H1 (cell line): ENCODE measurements around the gene EPB41L3. TPM values are rescaled to one million over a fixed set of nuclear protein-coding genes. Genes with fewer than 3 reads are reported as not detected.

ENCODE experiments used
- CTCF ChIA-PET: fragments of 300-600 bp; sonication (Branson Sonifier 250); formaldehyde crosslinking; loops from one replicate; lab custom pipeline; 2021; ENCODE audit not compliant: partially characterized antibody; lab: Charles Lee
- POLR2A ChIA-PET: fragments of 300-600 bp; sonication (Branson Sonifier 250); formaldehyde crosslinking; loops from one replicate; lab custom pipeline; 2021; ENCODE audit warnings: inconsistent platforms; ENCODE audit not compliant: partially characterized antibody; lab: Charles Lee
- DNase-seq, 2 experiments: peaks; one replicate each; pipeline versions ENCODE4 v3.0.0 to v3.0.0-alpha.2; 2010 to 2022; ENCODE audit warnings: low spot score in 2 of 2, low read depth in 1 of 2, mixed read lengths in 1 of 2
- FAIRE-seq: peaks from 2 replicates; lab custom pipeline; 2011; peaks lifted over from hg19 to GRCh38; lab: Jason Lieb, UNC
- H2AFZ ChIP-seq: 2 replicates; pipeline ENCODE4 v1.8.1; 2012; ENCODE audit warnings: low read length, inconsistent platforms
- H2AK5ac ChIP-seq: 2 replicates; pipeline ENCODE4 v1.6.1; 2013; ENCODE audit warnings: low read depth, low read length
- H2BK120ac ChIP-seq: replicated peaks from 2 replicates; pipeline ENCODE3; 2013; ENCODE audit warnings: low read depth, low read length, inconsistent platforms
- H2BK12ac ChIP-seq: 2 replicates; pipeline ENCODE4 v1.6.1; 2013; ENCODE audit warnings: low read depth, low read length
- H2BK15ac ChIP-seq: 2 replicates; pipeline ENCODE4 v1.6.1; 2013; ENCODE audit warnings: low read length
- H2BK20ac ChIP-seq: 2 replicates; pipeline ENCODE4 v1.6.1; 2013; ENCODE audit warnings: low read length
- H2BK5ac ChIP-seq: 2 replicates; pipeline ENCODE4 v1.6.1; 2013; ENCODE audit warnings: low read depth, low read length
- H3K14ac ChIP-seq: 2 replicates; pipeline ENCODE4 v1.6.1; 2013; ENCODE audit warnings: inconsistent platforms; ENCODE audit not compliant: insufficient read length
- H3K18ac ChIP-seq: 2 replicates; pipeline ENCODE4 v1.6.1; 2013; ENCODE audit warnings: low read length; ENCODE audit errors: extremely low read depth
- H3K23ac ChIP-seq: 2 replicates; pipeline ENCODE4 v1.6.1; 2013; ENCODE audit warnings: inconsistent platforms; ENCODE audit not compliant: insufficient read length
- H3K23me2 ChIP-seq: 2 replicates; pipeline ENCODE4 v1.6.1; 2013; ENCODE audit warnings: low read depth, low read length
- H3K27ac ChIP-seq: 2 replicates; pipeline ENCODE4 v1.6.1; 2011; ENCODE audit warnings: low read depth, low read length, inconsistent platforms
- H3K27me3 ChIP-seq, 4 experiments: replicated peaks in 1 of 4; 1 replicate in 1 of 4; 2 replicates in 3 of 4; pipeline versions ENCODE4 v1.6.1 to v1.8.1; 2011 to 2013; ENCODE audit warnings: low read length in 3 of 4, mild to moderate bottlenecking in 3 of 4, inconsistent platforms in 2 of 4, mixed read lengths in 2 of 4, moderate library complexity in 1 of 4; ENCODE audit not compliant: control insufficient read depth in 3 of 4, insufficient read depth in 3 of 4; ENCODE audit errors: extremely low read depth in 1 of 4
- H3K36me3 ChIP-seq, 4 experiments: 2 replicates each; pipeline versions ENCODE4 v1.6.1 to v1.8.1; 2011 to 2013; ENCODE audit warnings: mild to moderate bottlenecking in 4 of 4, low read length in 3 of 4, moderate library complexity in 2 of 4, control low read depth in 1 of 4, inconsistent platforms in 1 of 4; ENCODE audit not compliant: insufficient read depth in 4 of 4, control insufficient read depth in 2 of 4
- H3K4ac ChIP-seq: replicated peaks from 2 replicates; pipeline ENCODE3; 2013; ENCODE audit warnings: low read length, low read depth, mixed read lengths, inconsistent platforms; ENCODE audit not compliant: insufficient read length
- H3K4me1 ChIP-seq, 4 experiments: replicated peaks in 1 of 4; 1 replicate in 1 of 4; 2 replicates in 3 of 4; pipeline versions ENCODE4 v1.6.1 to v1.8.1; 2011 to 2013; ENCODE audit warnings: low read length in 3 of 4, inconsistent platforms in 2 of 4, mixed read lengths in 1 of 4; ENCODE audit not compliant: insufficient read depth in 4 of 4, control insufficient read depth in 3 of 4
- H3K4me2 ChIP-seq, 2 experiments: 2 replicates each; pipeline versions ENCODE4 v1.6.1 to v1.8.1; 2011 to 2013; ENCODE audit warnings: low read depth in 2 of 2, low read length in 2 of 2, control low read depth in 1 of 2, inconsistent platforms in 1 of 2, mild to moderate bottlenecking in 1 of 2; ENCODE audit not compliant: insufficient read depth in 1 of 2
- H3K4me3 ChIP-seq, 4 experiments: fragments of 200-600, 300-600 bp in 1 of 4; sonication (generic), shearing (Covaris generic), sonication (Bioruptor Twin) in 1 of 4; 2 replicates each; pipeline versions ENCODE4 v1.5.1 to v1.8.1; 2011 to 2016; ENCODE audit warnings: low read length in 4 of 4, low read depth in 3 of 4, control low read depth in 2 of 4, inconsistent platforms in 2 of 4, mild to moderate bottlenecking in 2 of 4, mixed read lengths in 1 of 4, moderate library complexity in 1 of 4; ENCODE audit not compliant: insufficient read depth in 2 of 4; ENCODE audit errors: extremely low read depth in 1 of 4
- H3K56ac ChIP-seq: replicated peaks from 2 replicates; pipeline ENCODE3; 2013; ENCODE audit warnings: low read depth, mild to moderate bottlenecking, mixed read lengths, low read length, inconsistent platforms; ENCODE audit not compliant: insufficient read length
- H3K79me1 ChIP-seq: 2 replicates; pipeline ENCODE4 v1.6.1; 2013; ENCODE audit warnings: low read depth, low read length, control low read depth
- H3K79me2 ChIP-seq, 2 experiments: 2 replicates each; pipeline versions ENCODE4 v1.6.1 to v1.8.1; 2012 to 2013; ENCODE audit warnings: low read length in 2 of 2, mild to moderate bottlenecking in 2 of 2, inconsistent platforms in 1 of 2; ENCODE audit not compliant: insufficient read depth in 2 of 2, control insufficient read depth in 1 of 2
- H3K9ac ChIP-seq, 4 experiments: replicated peaks in 1 of 4; 1 replicate in 1 of 4; 2 replicates in 3 of 4; pipeline versions ENCODE4 v1.6.1 to v1.8.1; 2011 to 2013; ENCODE audit warnings: low read depth in 3 of 4, low read length in 3 of 4, control low read depth in 2 of 4, mild to moderate bottlenecking in 2 of 4, moderate library complexity in 2 of 4, inconsistent platforms in 1 of 4; ENCODE audit errors: extremely low read depth in 1 of 4
- H3K9me3 ChIP-seq, 2 experiments: 2 replicates each; pipeline versions ENCODE4 v1.6.1 to v1.8.1; 2012 to 2013; ENCODE audit warnings: mild to moderate bottlenecking in 2 of 2, moderate library complexity in 2 of 2, control low read depth in 1 of 2, inconsistent platforms in 1 of 2, low read depth in 1 of 2, low read length in 1 of 2, mixed read lengths in 1 of 2; ENCODE audit not compliant: insufficient read depth in 2 of 2
- H4K20me1 ChIP-seq, 2 experiments: replicated peaks in 1 of 2; 2 replicates each; pipeline versions ENCODE3 to v1.8.1; 2011 to 2013; ENCODE audit warnings: inconsistent platforms in 2 of 2, low read length in 2 of 2, mild to moderate bottlenecking in 1 of 2; ENCODE audit not compliant: insufficient read depth in 2 of 2, control insufficient read depth in 1 of 2
- H4K5ac ChIP-seq: 2 replicates; pipeline ENCODE4 v1.6.1; 2013; ENCODE audit warnings: low read length, low read depth, mixed read lengths, inconsistent platforms; ENCODE audit not compliant: insufficient read length
- H4K8ac ChIP-seq: 2 replicates; pipeline ENCODE4 v1.8.0; 2013; ENCODE audit warnings: mild to moderate bottlenecking, moderate library complexity, low read length, inconsistent platforms; ENCODE audit not compliant: insufficient read depth; ENCODE audit errors: extremely low read depth
- H4K91ac ChIP-seq: replicated peaks from 2 replicates; pipeline ENCODE3; 2013; ENCODE audit warnings: low read length, mixed read lengths, inconsistent platforms; ENCODE audit not compliant: insufficient read length
- CBX8 ChIP-seq: fragments of 300-800, 300-1000 bp; sonication (generic); IDR thresholded peaks from 2 replicates; pipeline ENCODE4 v1.7.1; 2016; ENCODE audit warnings: low read depth, low read length, borderline replicate concordance
- CHD1 ChIP-seq: IDR thresholded peaks from 2 replicates; pipeline ENCODE4 v1.6.1; 2012; ENCODE audit warnings: low read depth, low read length, improper control_type of control experiment
- PHF8 ChIP-seq: fragments of 200-600 bp; sonication (generic); conservative IDR thresholded peaks from 2 replicates; pipeline ENCODE4 v1.7.1; 2012; ENCODE audit warnings: low read depth, mild to moderate bottlenecking, inconsistent platforms, low read length, moderate library complexity
- TAF7 ChIP-seq: optimal IDR thresholded peaks from 2 replicates; pipeline ENCODE3; 2011; ENCODE audit warnings: low read depth, mild to moderate bottlenecking, inconsistent platforms, low read length, moderate library complexity, borderline replicate concordance
- WGBS, 2 experiments: shearing (Covaris generic) in 1 of 2; methylation state at CpG; one replicate each; pipeline versions ENCODE4 v1.1.6 to v1.1.7; 2013 to 2015; ENCODE audit warnings: low lambda C conversion rate in 2 of 2, mixed read lengths in 2 of 2, inconsistent platforms in 1 of 2, low coverage in 1 of 2, missing lambda C conversion rate in 1 of 2; ENCODE audit not compliant: insufficient replicate concordance in 2 of 2, insufficient coverage in 1 of 2, insufficient read length in 1 of 2; ENCODE audit errors: extremely low coverage in 1 of 2, missing lambda C conversion rate in 1 of 2; 5-methylcytosine and 5-hydroxymethylcytosine counted together
- polyA plus RNA-seq, 7 experiments: library from polyadenylated mRNA; depleted of rRNA in 3 of 7; stranded (reverse) in 5 of 7; unstranded in 2 of 7; fragments of >200 nt in 5 of 7; fragments of 200-250 nt in 2 of 7; gene quantifications; 1 replicate in 5 of 7; 2 replicates in 1 of 7; 4 replicates in 1 of 7; pipeline versions ENCODE4 v1.2.1 to v1.2.3, GENCODE V29; 2011 to 2013; ENCODE audit warnings: missing spikeins in 2 of 7, mixed read lengths in 2 of 7
- total RNA-seq: library from RNA; stranded (reverse); fragmentation: NEBNext Ultra II Directional; extraction: Animal tissue kit (Norgen Biotek cat#: 25700); gene quantifications from 2 replicates; pipeline ENCODE4 v1.2.1, GENCODE V29; 2021

EPB41L3 gene
- total and polyA plus RNA-seq, 2 of the 8 experiments (the other 6 are each of a cell fraction or from before 2014, with no cell fraction given) = 7.9 to 16.1 TPM

- H2BK20ac ChIP-seq = no peak overlapping the region
- no peak for DNase-seq
- H4K5ac ChIP-seq = no peak overlapping the region
- no peak overlapping the region for H3K27ac ChIP-seq
- H3K23ac ChIP-seq = no peak overlapping the region
- H3K9me3 ChIP-seq = no peaks in the 10 kb centered on the region
- H3K27me3 ChIP-seq = no peaks in the 10 kb centered on the region
- no peaks in the 10 kb centered on the region; a peak in 1 of 8 replicates for H3K36me3 ChIP-seq
- no peak for FAIRE-seq
- H4K20me1 ChIP-seq = no peaks in the 10 kb centered on the region
- no peak overlapping the region for H2AFZ ChIP-seq
- no peak overlapping the region for H2BK12ac ChIP-seq
- H3K4ac ChIP-seq = no peak overlapping the region
- no peak overlapping the region for H2BK5ac ChIP-seq
- WGBS, 2 experiments = 94% methylated on average over 4 of the region's 4 CpGs; no CpG with 5 or more reads in 1 of the 2 experiments
- H2BK120ac ChIP-seq = no peak overlapping the region
- no peaks in the 10 kb centered on the region for H3K79me1 ChIP-seq
- no peak overlapping the region for H3K14ac ChIP-seq
- H3K4me2 ChIP-seq = no peak overlapping the region
- ChIA-PET CTCF (no interaction called here), POLR2A (interaction anchor here (1.0 kb wide), 1 partner anchor 8 kb away, joined by 3 read pairs; no protein-coding TSS in a partner anchor)
- H3K79me2 ChIP-seq = no peaks in the 10 kb centered on the region
- H3K4me3 ChIP-seq = no peak overlapping the region
- no peak overlapping the region for H4K8ac ChIP-seq
- no peak overlapping the region for H3K18ac ChIP-seq
- no peak overlapping the region for H2BK15ac ChIP-seq
- no peak overlapping the region for H3K56ac ChIP-seq
- no peaks in the 10 kb centered on the region for H3K23me2 ChIP-seq
- H2AK5ac ChIP-seq = no peak overlapping the region
- no peak overlapping the region for H3K9ac ChIP-seq
- H4K91ac ChIP-seq = no peak overlapping the region
- H3K4me1 ChIP-seq = no peaks in the 10 kb centered on the region
- TF ChIP-seq CBX8 (no peak), PHF8 (no peak), CHD1 (no peak), TAF7 (no peak)
Measured at GRCh38 chr18:5554629-5555028, 10.8 kb upstream of the EPB41L3 start.
